A549 (cell line): Measurements from ENCODE around the gene TTYH2. TPM values are rescaled to one million over a fixed set of nuclear protein-coding genes. Genes with fewer than 3 reads are reported as not detected.

Source experiments
- ATAC-seq, 2 experiments: fragments of 200-7000 bp in 1 of 2; fragments of >200 bp in 1 of 2; cut with Nextera tagmentation in 1 of 2; cut with Tn5 transposase in 1 of 2; 3 replicates each; pipeline versions ENCODE4 v1.8.0 to v1.9.1; 2018 to 2020; ENCODE audit warnings: mild to moderate bottlenecking in 1 of 2, moderate library complexity in 1 of 2
- CTCF ChIA-PET: fragments of 300-600 bp; sonication (Branson Sonifier 250); formaldehyde crosslinking; extraction: SDS; loops from one replicate; lab custom pipeline; 2021; ENCODE audit warnings: antibody characterized with exemption, inconsistent platforms; lab: Yijun Ruan, JAX
- POLR2A ChIA-PET: fragments of 350-600 bp; formaldehyde crosslinking; extraction: SDS; loops from one replicate; lab custom pipeline; 2021; ENCODE audit warnings: antibody characterized with exemption, inconsistent platforms; lab: Yijun Ruan, JAX
- DNase-seq, 2 experiments: peaks; one replicate each; pipeline versions ENCODE4 v3.0.0 to v3.0.0-alpha.2; 2011 to 2016; ENCODE audit warnings: low read depth in 1 of 2, low spot score in 1 of 2
- FAIRE-seq: peaks from 2 replicates; lab custom pipeline; 2011; peaks lifted over from hg19 to GRCh38; lab: Jason Lieb, UNC
- H3K27ac ChIP-seq, 2 experiments: fragments of >200 bp; sonication (Bioruptor Twin); formaldehyde crosslinking; 3 replicates each; pipeline ENCODE4 v1.5.1; 2016 to 2017
- H3K4me1 ChIP-seq: fragments of >200 bp; sonication (Bioruptor Twin); formaldehyde crosslinking; 3 replicates; pipeline ENCODE4 v1.6.1; 2016
- H3K4me2 ChIP-seq: fragments of >200 bp; sonication (Bioruptor Twin); formaldehyde crosslinking; 3 replicates; pipeline ENCODE4 v1.6.1; 2016
- H3K4me3 ChIP-seq: fragments of >200 bp; sonication (Bioruptor Twin); formaldehyde crosslinking; 3 replicates; pipeline ENCODE4 v1.5.1; 2016
- H3K9me3 ChIP-seq: fragments of >200 bp; sonication (Bioruptor Twin); formaldehyde crosslinking; 3 replicates; pipeline ENCODE4 v1.6.1; 2016
- ATOH8 ChIP-seq: fragments of 250-450 bp; sonication (Bioruptor Pico); IDR thresholded peaks from 2 replicates; pipeline ENCODE4 v1.5.0; 2020; ENCODE audit warnings: low read depth, mild to moderate bottlenecking, moderate library complexity
- BHLHE40 ChIP-seq: IDR thresholded peaks from 2 replicates; pipeline ENCODE4 v1.6.1; 2012; ENCODE audit warnings: low read depth, low read length, inconsistent platforms
- CEBPB ChIP-seq, 2 experiments: fragments of >200 bp in 1 of 2; sonication (Bioruptor Twin) in 1 of 2; formaldehyde crosslinking in 1 of 2; IDR thresholded peaks; 2 replicates each; pipeline ENCODE4 v1.6.1; 2012 to 2016
- CHD2 ChIP-seq: fragments of 150-350 bp; IDR thresholded peaks from 2 replicates; pipeline ENCODE4 v1.6.1; 2014; ENCODE audit warnings: low read length; ENCODE audit not compliant: partially characterized antibody
- CHD4 ChIP-seq: fragments of 200-600 bp; sonication (generic); IDR thresholded peaks from 2 replicates; pipeline ENCODE4 v1.6.1; 2016; ENCODE audit warnings: antibody characterized with exemption, mild to moderate bottlenecking, borderline replicate concordance
- EHMT2 ChIP-seq: fragments of 200-600 bp; sonication (generic); IDR thresholded peaks from 2 replicates; pipeline ENCODE4 v1.6.1; 2016; ENCODE audit warnings: antibody characterized with exemption, low read depth, mild to moderate bottlenecking, moderate library complexity
- FOSB ChIP-seq: fragments of 250-450 bp; sonication (Bioruptor Pico); IDR thresholded peaks from 2 replicates; pipeline ENCODE4 v1.5.0; 2020; ENCODE audit warnings: mild to moderate bottlenecking, moderate library complexity
- FOXS1 ChIP-seq: fragments of 250-450 bp; sonication (Bioruptor Pico); IDR thresholded peaks from 2 replicates; pipeline ENCODE4 v1.5.0; 2020; ENCODE audit warnings: mild to moderate bottlenecking, moderate library complexity
- JUN ChIP-seq, 2 experiments: fragments of >200 bp; sonication (Bioruptor Twin); formaldehyde crosslinking; IDR thresholded peaks; 2 replicates in 1 of 2; 3 replicates in 1 of 2; pipeline ENCODE4 v1.6.1; 2016 to 2017
- KDM1A ChIP-seq: fragments of 200-600 bp; sonication (generic); IDR thresholded peaks from 2 replicates; pipeline ENCODE4 v1.6.1; 2016; ENCODE audit warnings: low read depth, mild to moderate bottlenecking
- KDM5A ChIP-seq: fragments of 200-600 bp; sonication (generic); IDR thresholded peaks from 2 replicates; pipeline ENCODE4 v1.6.1; 2016; ENCODE audit warnings: antibody characterized with exemption, mild to moderate bottlenecking
- MAX ChIP-seq: IDR thresholded peaks from 2 replicates; pipeline ENCODE4 v1.6.1; 2012
- NR3C1 ChIP-seq: fragments of >200 bp; sonication (Bioruptor Twin); formaldehyde crosslinking; IDR thresholded peaks from 3 replicates; pipeline ENCODE4 v1.6.1; 2017
- PHF8 ChIP-seq: fragments of 200-600 bp; sonication (generic); IDR thresholded peaks from 2 replicates; pipeline ENCODE4 v1.6.1; 2016; ENCODE audit warnings: low read depth, mild to moderate bottlenecking, antibody characterized with exemption, moderate library complexity, borderline replicate concordance
- POLR2AphosphoS2 ChIP-seq: conservative IDR thresholded peaks from 2 replicates; pipeline ENCODE4 v1.6.1; 2012; ENCODE audit warnings: low read length, improper control_type of control experiment, inconsistent platforms
- REST ChIP-seq: fragments of 200-600 bp; sonication (generic); IDR thresholded peaks from 2 replicates; pipeline ENCODE4 v1.6.1; 2016; ENCODE audit warnings: antibody characterized with exemption, mild to moderate bottlenecking, moderate library complexity
- SMC3 ChIP-seq: fragments of >200 bp; sonication (Bioruptor Twin); formaldehyde crosslinking; IDR thresholded peaks from 3 replicates; pipeline ENCODE4 v1.6.1; 2018; ENCODE audit warnings: inconsistent platforms
- SREBF2 ChIP-seq: fragments of 450-650 bp; IDR thresholded peaks from 2 replicates; pipeline ENCODE4 v1.6.1; 2014; ENCODE audit warnings: mild to moderate bottlenecking, moderate library complexity
- TFCP2L1 ChIP-seq: fragments of 250-450 bp; sonication (Bioruptor Pico); IDR thresholded peaks from 2 replicates; pipeline ENCODE4 v1.5.0; 2021; ENCODE audit warnings: mild to moderate bottlenecking
- WGBS: methylation state at CpG from one replicate; pipeline ENCODE4 v1.1.6; 2017; ENCODE audit errors: missing lambda C conversion rate; 5-methylcytosine and 5-hydroxymethylcytosine counted together
- polyA plus RNA-seq, 4 experiments: library from polyadenylated mRNA; depleted of rRNA in 3 of 4; stranded (reverse); fragments of >200 nt; fragmentation: RNase III in 1 of 4; extraction: RNeasy Plus Mini Kit Qiagen cat#74134 plus additional on column Dnase treatment in 1 of 4; gene quantifications; 2 replicates in 3 of 4; 3 replicates in 1 of 4; pipeline ENCODE4 v1.2.3, GENCODE V29; 2011 to 2017
- TF ChIP-seq, protein P1 (sequence below): IDR thresholded peaks from 2 replicates; pipeline ENCODE4 v1.6.1; 2012
- TF ChIP-seq, protein P2 (sequence below): fragments of 450-650 bp; IDR thresholded peaks from 2 replicates; pipeline ENCODE4 v1.6.1; 2014; ENCODE audit warnings: antibody characterized with exemption

TTYH2 gene
- polyA plus RNA-seq, 2 of the 4 experiments (the other 2 are of a cell fraction) = 1.4 to 1.7 TPM

GRCh38 chr17:74271901-74272561, 58.7 kb downstream of the TTYH2 start (continued):
- no peak for TF ChIP-seq TFCP2L1 (CRISPR knock-in tag)

- Histone ChIP-seq H3K4me3 (no peak overlapping the region), H3K27ac (no peak overlapping the region), H3K4me1 (no peaks in the 10 kb centered on the region), H3K9me3 (no peaks in the 10 kb centered on the region), H3K4me2 (no peak overlapping the region)
- DNase-seq = no peak
- 54% methylated on average over 10 of the region's 10 CpGs for WGBS
- TF ChIP-seq KDM5A (no peak), BHLHE40 (no peak), CHD2 (no peak), EHMT2 (no peak), REST (no peak), SREBF2 (no peak), PHF8 (no peak), POLR2AphosphoS2 (no peak), ATOH8 (no peak), MAX (no peak), FOXS1 (no peak), NR3C1 (no peak), FOSB (CRISPR knock-in tag) (no peak), CHD4 (no peak), JUN (IDR thresholded peaks at IDR 0.05) (no peak), CEBPB (IDR thresholded peaks at IDR 0.05) (no peak)
- TF ChIP-seq, protein P1, sequence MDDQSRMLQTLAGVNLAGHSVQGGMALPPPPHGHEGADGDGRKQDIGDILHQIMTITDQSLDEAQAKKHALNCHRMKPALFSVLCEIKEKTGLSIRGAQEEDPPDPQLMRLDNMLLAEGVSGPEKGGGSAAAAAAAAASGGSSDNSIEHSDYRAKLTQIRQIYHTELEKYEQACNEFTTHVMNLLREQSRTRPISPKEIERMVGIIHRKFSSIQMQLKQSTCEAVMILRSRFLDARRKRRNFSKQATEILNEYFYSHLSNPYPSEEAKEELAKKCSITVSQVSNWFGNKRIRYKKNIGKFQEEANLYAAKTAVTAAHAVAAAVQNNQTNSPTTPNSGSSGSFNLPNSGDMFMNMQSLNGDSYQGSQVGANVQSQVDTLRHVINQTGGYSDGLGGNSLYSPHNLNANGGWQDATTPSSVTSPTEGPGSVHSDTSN = no peak
- ATAC-seq = no peak
- ChIA-PET POLR2A (no interaction called here), CTCF (interaction anchor here (0.9 to 1.2 kb wide), 3 partner anchors 10 to 260 kb away, joined by 3 to 4 read pairs (median 4); no protein-coding TSS in a partner anchor)
- no peak for FAIRE-seq
Measured at GRCh38 chr17:74272731-74273201, 59.4 kb downstream of the TTYH2 start.

DNA sequence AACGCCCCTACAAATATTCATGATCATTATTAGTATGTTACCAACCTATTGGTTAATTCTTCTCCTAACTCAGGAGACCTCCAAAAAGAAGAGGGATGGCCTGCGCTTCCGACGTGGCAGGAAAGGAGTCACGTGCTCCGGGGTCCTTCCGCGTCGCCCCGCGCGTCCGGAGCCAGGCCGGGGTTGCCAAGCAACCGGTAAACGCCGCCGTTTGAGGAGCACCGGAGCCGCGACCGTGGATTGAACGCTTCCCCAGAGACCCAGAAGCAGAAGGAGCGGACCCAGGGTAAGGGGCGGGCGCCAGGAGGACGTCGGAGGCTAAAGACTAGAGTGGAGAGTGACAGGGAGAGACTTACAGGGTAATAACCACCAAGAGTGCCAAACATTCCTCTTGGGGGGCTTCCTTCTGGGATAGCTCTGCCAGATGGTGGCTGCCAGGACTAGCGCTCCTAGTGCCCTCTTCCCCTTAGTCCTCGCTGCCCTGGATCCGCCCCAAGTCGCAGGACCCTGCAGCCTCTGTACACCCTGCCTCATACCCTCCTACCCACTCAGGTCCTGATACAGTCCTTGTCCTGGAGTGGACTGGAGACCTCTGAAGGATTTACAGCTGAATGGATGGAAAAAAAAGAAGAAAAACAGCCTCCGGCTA, 60.8 kb downstream of the TTYH2 start, which contains the start of gene DNAI2:
Gene DNAI2 (plus strand): TSS at position 175 of the 649 bp plus-strand sequence. CDS start 7,584 bp downstream, outside the sequence.
- CTCF ChIA-PET = interaction anchor here (1.0 to 1.2 kb wide), 3 partner anchors 11 to 15 kb away, joined by 3 to 4 read pairs (median 3); no protein-coding TSS in a partner anchor

More for the DNA sequence above, 60.8 kb downstream of the TTYH2 start, which contains the start of gene DNAI2:
- 36% methylated on average over 33 of the region's 33 CpGs for WGBS
- DNase-seq (no peak), ATAC-seq (peak; percentile 16 to 34; a peak in 3 of 6 replicates), FAIRE-seq (no peak)
- peak within 1 kb of the TSS; percentile 45 for H3K4me2 ChIP-seq
- POLR2A ChIA-PET = interaction anchor here (0.7 kb wide), 1 partner anchor 23 kb away, joined by 4 read pairs; no protein-coding TSS in a partner anchor
- no peak within 1 kb of the TSS for H3K27ac ChIP-seq
- no peak within 1 kb of the TSS for H3K4me3 ChIP-seq
- TF ChIP-seq, protein P2, sequence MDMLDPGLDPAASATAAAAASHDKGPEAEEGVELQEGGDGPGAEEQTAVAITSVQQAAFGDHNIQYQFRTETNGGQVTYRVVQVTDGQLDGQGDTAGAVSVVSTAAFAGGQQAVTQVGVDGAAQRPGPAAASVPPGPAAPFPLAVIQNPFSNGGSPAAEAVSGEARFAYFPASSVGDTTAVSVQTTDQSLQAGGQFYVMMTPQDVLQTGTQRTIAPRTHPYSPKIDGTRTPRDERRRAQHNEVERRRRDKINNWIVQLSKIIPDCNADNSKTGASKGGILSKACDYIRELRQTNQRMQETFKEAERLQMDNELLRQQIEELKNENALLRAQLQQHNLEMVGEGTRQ = peak; percentile 40
- TF ChIP-seq KDM1A (no peak), SMC3 (no peak)
- H3K4me1 ChIP-seq = no peaks in the 10 kb centered on the region
- H3K9me3 ChIP-seq = no peaks in the 10 kb centered on the region
